ENCODE data around the gene CRB1.

CRB1 gene

GRCh38 chr1:197519741-197520334, 251.8 kb downstream of the CRB1 start:
- TF ChIP-seq POLR2AphosphoS5 (IDR thresholded peaks at IDR 0.05; ENCODE audit: low read depth, low read length) (no peak), POLR2A (IDR thresholded peaks at IDR 0.05; ENCODE audit: low read depth, low read length) (no peak), TAF1 (IDR thresholded peaks at IDR 0.05; ENCODE audit: borderline replicate concordance, low read depth, low read length) (no peak)
- FAIRE-seq, result peak; percentile 36
- DNase-seq (ENCODE audit: insufficient read length), result no peak

GRCh38 chr1:197521118-197521739, 253.2 kb downstream of the CRB1 start:
- no peak for DNase-seq (ENCODE audit: insufficient read length)
- FAIRE-seq, result peak; percentile 75
- TF ChIP-seq POLR2AphosphoS5 (IDR thresholded peaks at IDR 0.05; ENCODE audit: low read depth, low read length) (no peak), POLR2A (IDR thresholded peaks at IDR 0.05; ENCODE audit: low read depth, low read length) (no peak), TAF1 (IDR thresholded peaks at IDR 0.05; ENCODE audit: borderline replicate concordance, low read depth, low read length) (no peak)

GRCh38 chr1:197526736-197527371, 258.8 kb downstream of the CRB1 start:
- FAIRE-seq (no peak), DNase-seq (ENCODE audit: insufficient read length) (no peak)
- no peak for TF ChIP-seq TAF1 (IDR thresholded peaks at IDR 0.05; ENCODE audit: borderline replicate concordance, low read depth, low read length)
- TF ChIP-seq POLR2AphosphoS5 (IDR thresholded peaks at IDR 0.05; ENCODE audit: low read depth, low read length), result no peak
- TF ChIP-seq POLR2A (IDR thresholded peaks at IDR 0.05; ENCODE audit: low read depth, low read length), result no peak
